ENCODE results near the gene CD163.
"Not testable (repeated sequence)": the region's sequence is repeated elsewhere in the genome, so short reads cannot be mapped to it uniquely, and the experiment has no call there.

Gene CD163

GRCh38 chr12:7451756-7452155 lies 51.8 kb downstream of the CD163 start:
- no peak for DNase-seq (ENCODE audit: low read depth in 2 of 2, low spot score in 1 of 2)

DNA sequence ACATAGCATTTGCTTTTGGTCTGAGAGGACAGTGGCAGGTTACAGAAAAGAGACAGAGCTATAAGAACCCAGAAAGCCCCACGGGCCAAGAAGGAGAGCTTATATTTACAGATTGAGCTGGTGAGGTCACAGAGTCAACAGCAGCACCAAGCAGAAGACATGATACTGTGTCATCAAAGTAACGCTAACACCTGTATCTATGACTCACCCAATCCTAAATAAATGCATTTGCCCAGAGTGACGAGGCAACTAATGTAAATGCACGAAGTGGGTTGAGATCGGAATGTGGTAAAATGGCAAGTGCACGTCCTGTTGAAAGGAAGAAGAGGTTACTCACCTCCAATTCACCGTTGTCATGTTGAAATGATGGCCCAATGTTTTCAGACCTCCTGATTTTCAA lies 52.9 kb downstream of the CD163 start:
- DNase-seq (ENCODE audit: low read depth in 2 of 2, low spot score in 1 of 2): no peak

- DNase-seq (ENCODE audit: low read depth in 2 of 2, low spot score in 1 of 2): no peak
Measured at GRCh38 chr12:7448099-7448498, 55.5 kb downstream of the CD163 start.

- no peak for DNase-seq (ENCODE audit: low read depth in 2 of 2, low spot score in 1 of 2)
Measured at GRCh38 chr12:7444537-7444936, 59.0 kb downstream of the CD163 start.

DNA sequence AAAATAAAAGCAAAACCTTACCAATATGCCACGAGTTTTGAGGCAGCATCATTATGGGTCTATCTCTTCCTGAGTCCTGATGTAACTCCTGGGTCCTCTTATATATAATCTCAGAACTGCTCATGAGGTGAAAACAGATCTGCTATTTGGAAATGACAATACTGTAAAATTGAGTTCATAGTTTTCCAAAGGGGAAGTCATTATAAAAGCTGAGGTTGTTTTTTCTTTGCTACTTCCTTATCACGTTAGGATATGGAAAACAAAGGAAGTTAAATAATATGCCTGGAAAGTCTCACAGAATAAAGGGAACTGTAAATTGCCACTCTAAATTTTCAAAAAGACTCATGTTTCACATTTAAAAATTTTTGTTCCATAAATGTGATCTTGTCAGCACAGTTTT lies 59.5 kb downstream of the CD163 start, which contains the start of gene CD163L1:
TSS of gene CD163L1 (minus strand) at position 78 of the 400 bp plus-strand sequence. CDS start at position 52, 26 bp downstream.
- DNase-seq (ENCODE audit: low read depth in 2 of 2, low spot score in 1 of 2): no peak

GRCh38 chr12:7441216-7441615 lies 62.4 kb downstream of the CD163 start:
- DNase-seq (ENCODE audit: low read depth in 2 of 2, low spot score in 1 of 2): no peak

GRCh38 chr12:7439579-7440505 lies 63.7 kb downstream of the CD163 start:
- DNase-seq (ENCODE audit: low read depth in 2 of 2, low spot score in 1 of 2): peak in 1 of 2 donors; percentile 9

GRCh38 chr12:7438291-7438995 lies 65.1 kb downstream of the CD163 start:
- not testable (repeated sequence) for DNase-seq (ENCODE audit: low read depth in 2 of 2, low spot score in 1 of 2)

- DNase-seq (ENCODE audit: low read depth in 2 of 2, low spot score in 1 of 2): not testable (repeated sequence)
Measured at GRCh38 chr12:7437494-7437893, 66.1 kb downstream of the CD163 start.

DNA sequence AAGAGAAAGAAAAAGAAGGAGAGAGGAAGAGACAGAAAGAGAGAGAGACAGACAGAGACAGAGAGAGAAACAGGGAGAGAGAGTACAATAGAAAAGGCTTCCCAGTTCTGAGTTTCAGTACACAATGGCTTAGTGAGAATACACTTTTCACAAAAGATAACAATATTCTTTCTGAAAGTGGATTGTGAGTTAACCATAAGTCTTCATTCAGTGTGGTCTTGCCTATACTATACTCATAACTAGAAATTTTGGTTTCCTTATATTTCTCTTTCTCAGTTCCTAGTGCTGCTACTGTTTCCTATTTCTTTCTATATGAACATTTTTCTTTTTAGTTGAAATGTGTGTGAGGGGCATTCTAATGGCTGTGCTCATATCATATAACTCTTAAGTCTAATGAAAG lies 68.9 kb downstream of the CD163 start:
- DNase-seq (ENCODE audit: low read depth in 2 of 2, low spot score in 1 of 2): no peak

GRCh38 chr12:7433276-7433822 lies 70.2 kb downstream of the CD163 start:
- no peak for DNase-seq (ENCODE audit: low read depth in 2 of 2, low spot score in 1 of 2)

- DNase-seq (ENCODE audit: low read depth in 2 of 2, low spot score in 1 of 2): no peak
Measured at GRCh38 chr12:7431993-7432685, 71.4 kb downstream of the CD163 start.

Data from stimulated activated CD8-positive, alpha-beta memory T cell treated with anti-CD3 and anti-CD28 coated beads, Interleukin-4, amount 100 ng/mL, for 4 hours (primary cell).